WTC11 (cell line): ENCODE data around the gene UBN1. TPM values are rescaled to one million over a fixed set of nuclear protein-coding genes. Genes with fewer than 3 reads are reported as not detected.

Experiments
- ATAC-seq: fragments of 200-7000 bp; cut with Tn5 transposase; 2 replicates; pipeline ENCODE4 v1.10.0; 2021; ENCODE audit warnings: mild to moderate bottlenecking, moderate library complexity
- CTCF ChIA-PET: fragments of 300-600 bp; sonication (Branson Sonifier 250); formaldehyde crosslinking; loops from one replicate; lab custom pipeline; 2021; ENCODE audit warnings: antibody characterized with exemption; lab: Charles Lee
- POLR2A ChIA-PET: fragments of 350-600 bp; sonication (Branson Sonifier 250); formaldehyde crosslinking; loops from one replicate; lab custom pipeline; 2021; ENCODE audit warnings: antibody characterized with exemption; lab: Charles Lee
- DNase-seq: peaks from one replicate; pipeline ENCODE4 v3.0.0; 2021; ENCODE audit warnings: low spot score
- H3K27ac Mint-ChIP-seq: 2 replicates; pipeline ENCODE4 v1.8.0; 2021; ENCODE audit warnings: mixed read lengths
- H3K27me3 Mint-ChIP-seq: 2 replicates; pipeline ENCODE4 v1.8.0; 2021; ENCODE audit warnings: low read depth, mild to moderate bottlenecking, moderate library complexity, mixed read lengths
- H3K36me3 Mint-ChIP-seq: 2 replicates; pipeline ENCODE4 v1.8.0; 2021; ENCODE audit warnings: mixed read lengths
- H3K4me1 Mint-ChIP-seq: 2 replicates; pipeline ENCODE4 v1.8.0; 2022; ENCODE audit warnings: mixed read lengths
- H3K4me3 Mint-ChIP-seq: 2 replicates; pipeline ENCODE4 v1.8.0; 2021; ENCODE audit warnings: mild to moderate bottlenecking, moderate library complexity, mixed read lengths
- H3K9me3 Mint-ChIP-seq: 2 replicates; pipeline ENCODE4 v1.8.0; 2021; ENCODE audit warnings: mixed read lengths
- E2F1 ChIP-seq: sonication (generic); formaldehyde crosslinking; IDR thresholded peaks from 2 replicates; pipeline ENCODE4 v1.8.0; 2022; ENCODE audit warnings: mild to moderate bottlenecking, missing genetic modification reagents
- E2F5 ChIP-seq: sonication (generic); formaldehyde crosslinking; IDR thresholded peaks from 2 replicates; pipeline ENCODE4 v1.8.1; 2022; ENCODE audit warnings: mild to moderate bottlenecking, moderate library complexity, missing genetic modification reagents
- ELF4 ChIP-seq: sonication (generic); formaldehyde crosslinking; IDR thresholded peaks from 2 replicates; pipeline ENCODE4 v1.8.1; 2022; ENCODE audit warnings: low read depth, mild to moderate bottlenecking, moderate library complexity, missing genetic modification reagents
- EMX1 ChIP-seq: fragments of 250-450 bp; sonication (Bioruptor Pico); IDR thresholded peaks from 2 replicates; pipeline ENCODE4 v1.8.0; 2021; ENCODE audit warnings: mild to moderate bottlenecking
- FOXP1 ChIP-seq: sonication (generic); formaldehyde crosslinking; IDR thresholded peaks from 2 replicates; pipeline ENCODE4 v1.8.0; 2022; ENCODE audit warnings: missing genetic modification reagents, mild to moderate bottlenecking, moderate library complexity, borderline replicate concordance
- JAZF1 ChIP-seq: fragments of 250-450 bp; sonication (Bioruptor Pico); IDR thresholded peaks from 2 replicates; pipeline ENCODE4 v1.9.0; 2021; ENCODE audit warnings: moderate library complexity, mild to moderate bottlenecking, inconsistent platforms
- JUN ChIP-seq: sonication (generic); formaldehyde crosslinking; IDR thresholded peaks from 2 replicates; pipeline ENCODE4 v1.8.0; 2023; ENCODE audit warnings: mild to moderate bottlenecking, missing genetic modification reagents
- MAX ChIP-seq: sonication (generic); formaldehyde crosslinking; IDR thresholded peaks from 2 replicates; pipeline ENCODE4 v1.8.0; 2022; ENCODE audit warnings: mild to moderate bottlenecking, missing genetic modification reagents
- NR1H2 ChIP-seq: sonication (generic); formaldehyde crosslinking; IDR thresholded peaks from 2 replicates; pipeline ENCODE4 v1.9.0; 2021; ENCODE audit warnings: mild to moderate bottlenecking, moderate library complexity, missing genetic modification reagents
- SMAD3 ChIP-seq: sonication (generic); formaldehyde crosslinking; IDR thresholded peaks from 2 replicates; pipeline ENCODE4 v1.8.0; 2022; ENCODE audit warnings: missing genetic modification reagents, mild to moderate bottlenecking, borderline replicate concordance
- TP53 ChIP-seq: sonication (generic); formaldehyde crosslinking; IDR thresholded peaks from 2 replicates; pipeline ENCODE4 v1.8.1; 2023; ENCODE audit warnings: mild to moderate bottlenecking, missing genetic modification reagents
- ZNF263 ChIP-seq: sonication (generic); formaldehyde crosslinking; IDR thresholded peaks from 2 replicates; pipeline ENCODE4 v1.8.1; 2022; ENCODE audit warnings: low read depth, mild to moderate bottlenecking, moderate library complexity, missing genetic modification reagents
- ZNF396 ChIP-seq: fragments of 250-450 bp; sonication (Bioruptor Pico); IDR thresholded peaks from 2 replicates; pipeline ENCODE4 v1.8.0; 2021; ENCODE audit warnings: mild to moderate bottlenecking, moderate library complexity, borderline replicate concordance
- ZNF423 ChIP-seq: fragments of 250-450 bp; sonication (Bioruptor Pico); IDR thresholded peaks from 2 replicates; pipeline ENCODE4 v2.1.2; 2022; ENCODE audit warnings: mild to moderate bottlenecking, moderate library complexity
- total RNA-seq: library from RNA; stranded (reverse); gene quantifications from 3 replicates; pipeline ENCODE4 v1.2.3, GENCODE V29; 2021
- TF ChIP-seq, protein P1 (sequence below): sonication (generic); formaldehyde crosslinking; IDR thresholded peaks from 2 replicates; pipeline ENCODE4 v1.8.0; 2022; ENCODE audit warnings: mild to moderate bottlenecking, missing genetic modification reagents
- TF ChIP-seq, protein P2 (sequence below): sonication (generic); formaldehyde crosslinking; IDR thresholded peaks from 2 replicates; pipeline ENCODE4 v1.8.1; 2023; ENCODE audit warnings: mild to moderate bottlenecking, missing genetic modification reagents
- TF ChIP-seq, protein P3 (sequence below): sonication (generic); formaldehyde crosslinking; conservative IDR thresholded peaks from 2 replicates; pipeline ENCODE4 v1.8.1; 2023; ENCODE audit warnings: mild to moderate bottlenecking, low read depth, missing genetic modification reagents, moderate library complexity
- TF ChIP-seq, protein P4 (sequence below): fragments of 250-450 bp; sonication (Bioruptor Pico); IDR thresholded peaks from 2 replicates; pipeline ENCODE4 v1.8.0; 2021; ENCODE audit warnings: mild to moderate bottlenecking
- TF ChIP-seq, protein P5 (sequence below): sonication (generic); formaldehyde crosslinking; IDR thresholded peaks from 2 replicates; pipeline ENCODE4 v1.8.1; 2023; ENCODE audit warnings: mild to moderate bottlenecking, missing genetic modification reagents, moderate library complexity

Gene UBN1
- total RNA-seq, 1 experiment from 2014 or later: 38.5 TPM

- TF ChIP-seq, protein P1, sequence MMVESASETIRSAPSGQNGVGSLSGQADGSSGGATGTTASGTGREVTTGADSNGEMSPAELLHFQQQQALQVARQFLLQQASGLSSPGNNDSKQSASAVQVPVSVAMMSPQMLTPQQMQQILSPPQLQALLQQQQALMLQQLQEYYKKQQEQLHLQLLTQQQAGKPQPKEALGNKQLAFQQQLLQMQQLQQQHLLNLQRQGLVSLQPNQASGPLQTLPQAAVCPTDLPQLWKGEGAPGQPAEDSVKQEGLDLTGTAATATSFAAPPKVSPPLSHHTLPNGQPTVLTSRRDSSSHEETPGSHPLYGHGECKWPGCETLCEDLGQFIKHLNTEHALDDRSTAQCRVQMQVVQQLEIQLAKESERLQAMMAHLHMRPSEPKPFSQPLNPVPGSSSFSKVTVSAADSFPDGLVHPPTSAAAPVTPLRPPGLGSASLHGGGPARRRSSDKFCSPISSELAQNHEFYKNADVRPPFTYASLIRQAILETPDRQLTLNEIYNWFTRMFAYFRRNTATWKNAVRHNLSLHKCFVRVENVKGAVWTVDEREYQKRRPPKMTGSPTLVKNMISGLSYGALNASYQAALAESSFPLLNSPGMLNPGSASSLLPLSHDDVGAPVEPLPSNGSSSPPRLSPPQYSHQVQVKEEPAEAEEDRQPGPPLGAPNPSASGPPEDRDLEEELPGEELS (CRISPR knock-in tag): no peak
- TF ChIP-seq E2F5 (no peak), SMAD3 (CRISPR knock-in tag) (no peak)
Measured at GRCh38 chr16:4830408-4830807, 16.9 kb upstream of the UBN1 start (continued).

GRCh38 chr16:4831616-4832015, 15.7 kb upstream of the UBN1 start:
- H3K27me3 Mint-ChIP-seq: no peaks in the 10 kb centered on the region
- H3K9me3 Mint-ChIP-seq: no peaks in the 10 kb centered on the region
- peaks cover 52% of the 10 kb centered on the region for H3K36me3 Mint-ChIP-seq
- CTCF ChIA-PET: no interaction called here
- TF ChIP-seq ZNF423: no peak
- TF ChIP-seq, protein P2, sequence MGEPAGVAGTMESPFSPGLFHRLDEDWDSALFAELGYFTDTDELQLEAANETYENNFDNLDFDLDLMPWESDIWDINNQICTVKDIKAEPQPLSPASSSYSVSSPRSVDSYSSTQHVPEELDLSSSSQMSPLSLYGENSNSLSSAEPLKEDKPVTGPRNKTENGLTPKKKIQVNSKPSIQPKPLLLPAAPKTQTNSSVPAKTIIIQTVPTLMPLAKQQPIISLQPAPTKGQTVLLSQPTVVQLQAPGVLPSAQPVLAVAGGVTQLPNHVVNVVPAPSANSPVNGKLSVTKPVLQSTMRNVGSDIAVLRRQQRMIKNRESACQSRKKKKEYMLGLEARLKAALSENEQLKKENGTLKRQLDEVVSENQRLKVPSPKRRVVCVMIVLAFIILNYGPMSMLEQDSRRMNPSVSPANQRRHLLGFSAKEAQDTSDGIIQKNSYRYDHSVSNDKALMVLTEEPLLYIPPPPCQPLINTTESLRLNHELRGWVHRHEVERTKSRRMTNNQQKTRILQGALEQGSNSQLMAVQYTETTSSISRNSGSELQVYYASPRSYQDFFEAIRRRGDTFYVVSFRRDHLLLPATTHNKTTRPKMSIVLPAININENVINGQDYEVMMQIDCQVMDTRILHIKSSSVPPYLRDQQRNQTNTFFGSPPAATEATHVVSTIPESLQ (CRISPR knock-in tag): no peak
- TF ChIP-seq JAZF1 (CRISPR knock-in tag): no peak
- no peak for TF ChIP-seq MAX (CRISPR knock-in tag)
- TF ChIP-seq, protein P3, sequence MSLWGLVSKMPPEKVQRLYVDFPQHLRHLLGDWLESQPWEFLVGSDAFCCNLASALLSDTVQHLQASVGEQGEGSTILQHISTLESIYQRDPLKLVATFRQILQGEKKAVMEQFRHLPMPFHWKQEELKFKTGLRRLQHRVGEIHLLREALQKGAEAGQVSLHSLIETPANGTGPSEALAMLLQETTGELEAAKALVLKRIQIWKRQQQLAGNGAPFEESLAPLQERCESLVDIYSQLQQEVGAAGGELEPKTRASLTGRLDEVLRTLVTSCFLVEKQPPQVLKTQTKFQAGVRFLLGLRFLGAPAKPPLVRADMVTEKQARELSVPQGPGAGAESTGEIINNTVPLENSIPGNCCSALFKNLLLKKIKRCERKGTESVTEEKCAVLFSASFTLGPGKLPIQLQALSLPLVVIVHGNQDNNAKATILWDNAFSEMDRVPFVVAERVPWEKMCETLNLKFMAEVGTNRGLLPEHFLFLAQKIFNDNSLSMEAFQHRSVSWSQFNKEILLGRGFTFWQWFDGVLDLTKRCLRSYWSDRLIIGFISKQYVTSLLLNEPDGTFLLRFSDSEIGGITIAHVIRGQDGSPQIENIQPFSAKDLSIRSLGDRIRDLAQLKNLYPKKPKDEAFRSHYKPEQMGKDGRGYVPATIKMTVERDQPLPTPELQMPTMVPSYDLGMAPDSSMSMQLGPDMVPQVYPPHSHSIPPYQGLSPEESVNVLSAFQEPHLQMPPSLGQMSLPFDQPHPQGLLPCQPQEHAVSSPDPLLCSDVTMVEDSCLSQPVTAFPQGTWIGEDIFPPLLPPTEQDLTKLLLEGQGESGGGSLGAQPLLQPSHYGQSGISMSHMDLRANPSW (CRISPR knock-in tag): no peak
- TF ChIP-seq NR1H2 (CRISPR knock-in tag): no peak
- TF ChIP-seq FOXP1 (CRISPR knock-in tag): no peak
- TF ChIP-seq TP53 (CRISPR knock-in tag): no peak
- TF ChIP-seq, all 79 proteins: peak for 0
- ATAC-seq (no peak), DNase-seq (no peak)
- Mint-ChIP-seq H3K4me3 (no peak overlapping the region), H3K4me1 (no peaks in the 10 kb centered on the region), H3K27ac (no peak overlapping the region)
- POLR2A ChIA-PET: no interaction called here

DNA sequence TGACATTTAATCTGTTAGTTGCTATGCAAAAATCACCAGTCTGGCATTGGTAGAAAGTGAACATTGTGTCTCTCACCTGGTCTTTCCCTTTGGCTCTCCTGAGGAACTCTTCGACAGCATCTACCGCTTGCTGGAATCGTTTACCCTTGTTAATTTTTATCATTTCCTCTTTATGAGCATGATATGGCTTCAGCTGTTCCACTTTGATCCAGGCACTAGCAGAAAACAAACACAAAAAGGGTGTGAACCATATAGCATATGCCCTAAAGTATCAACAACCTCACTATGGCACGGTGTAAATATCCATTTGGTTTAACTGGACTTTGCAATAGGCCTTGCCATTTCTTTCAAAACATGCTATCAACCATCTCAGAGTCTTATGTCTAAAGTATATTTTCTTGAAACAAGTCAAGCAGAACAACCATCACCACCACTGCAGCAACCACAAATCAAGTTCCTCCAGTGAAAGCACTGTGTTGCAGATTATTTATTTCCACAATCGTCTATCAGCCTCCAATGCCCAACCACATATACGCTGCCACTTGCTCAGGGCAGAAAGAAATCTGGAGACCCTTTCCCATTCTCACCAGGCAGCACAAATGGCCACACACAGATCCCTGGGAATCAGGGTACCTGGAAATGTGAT, 14.5 kb upstream of the UBN1 start:
- no peak overlapping the region for H3K27ac Mint-ChIP-seq
- ChIA-PET POLR2A (no interaction called here), CTCF (no interaction called here)
- H3K4me3 Mint-ChIP-seq: no peak overlapping the region
- H3K4me1 Mint-ChIP-seq: no peaks in the 10 kb centered on the region
- H3K9me3 Mint-ChIP-seq: no peaks in the 10 kb centered on the region
- peaks cover 45% of the 10 kb centered on the region for H3K36me3 Mint-ChIP-seq
- DNase-seq: no peak
- no peaks in the 10 kb centered on the region for H3K27me3 Mint-ChIP-seq
- no peak for ATAC-seq
- TF ChIP-seq FOXP1 (CRISPR knock-in tag): no peak
- TF ChIP-seq, protein P4, sequence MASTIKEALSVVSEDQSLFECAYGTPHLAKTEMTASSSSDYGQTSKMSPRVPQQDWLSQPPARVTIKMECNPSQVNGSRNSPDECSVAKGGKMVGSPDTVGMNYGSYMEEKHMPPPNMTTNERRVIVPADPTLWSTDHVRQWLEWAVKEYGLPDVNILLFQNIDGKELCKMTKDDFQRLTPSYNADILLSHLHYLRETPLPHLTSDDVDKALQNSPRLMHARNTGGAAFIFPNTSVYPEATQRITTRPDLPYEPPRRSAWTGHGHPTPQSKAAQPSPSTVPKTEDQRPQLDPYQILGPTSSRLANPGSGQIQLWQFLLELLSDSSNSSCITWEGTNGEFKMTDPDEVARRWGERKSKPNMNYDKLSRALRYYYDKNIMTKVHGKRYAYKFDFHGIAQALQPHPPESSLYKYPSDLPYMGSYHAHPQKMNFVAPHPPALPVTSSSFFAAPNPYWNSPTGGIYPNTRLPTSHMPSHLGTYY (CRISPR knock-in tag): no peak
- TF ChIP-seq EMX1 (CRISPR knock-in tag): no peak
- no peak for TF ChIP-seq ZNF263
- no peak for TF ChIP-seq JAZF1 (CRISPR knock-in tag)
- no peak for TF ChIP-seq E2F1 (CRISPR knock-in tag)
- no peak for TF ChIP-seq ELF4 (CRISPR knock-in tag)
- no peak for TF ChIP-seq E2F5
- TF ChIP-seq JUN (CRISPR knock-in tag): no peak
- TF ChIP-seq, protein P5, sequence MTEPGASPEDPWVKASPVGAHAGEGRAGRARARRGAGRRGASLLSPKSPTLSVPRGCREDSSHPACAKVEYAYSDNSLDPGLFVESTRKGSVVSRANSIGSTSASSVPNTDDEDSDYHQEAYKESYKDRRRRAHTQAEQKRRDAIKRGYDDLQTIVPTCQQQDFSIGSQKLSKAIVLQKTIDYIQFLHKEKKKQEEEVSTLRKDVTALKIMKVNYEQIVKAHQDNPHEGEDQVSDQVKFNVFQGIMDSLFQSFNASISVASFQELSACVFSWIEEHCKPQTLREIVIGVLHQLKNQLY (CRISPR knock-in tag): no peak
- TF ChIP-seq ZNF396: no peak
